ENCODE results near the gene GAS2L1. TPM values are rescaled to one million over a fixed set of nuclear protein-coding genes. Genes with fewer than 3 reads are reported as not detected.

GAS2L1 gene
- total and polyA plus RNA-seq, 2 of the 4 experiments (the other 2 are of a cell fraction): 1.4 to 15.6 TPM

DNA sequence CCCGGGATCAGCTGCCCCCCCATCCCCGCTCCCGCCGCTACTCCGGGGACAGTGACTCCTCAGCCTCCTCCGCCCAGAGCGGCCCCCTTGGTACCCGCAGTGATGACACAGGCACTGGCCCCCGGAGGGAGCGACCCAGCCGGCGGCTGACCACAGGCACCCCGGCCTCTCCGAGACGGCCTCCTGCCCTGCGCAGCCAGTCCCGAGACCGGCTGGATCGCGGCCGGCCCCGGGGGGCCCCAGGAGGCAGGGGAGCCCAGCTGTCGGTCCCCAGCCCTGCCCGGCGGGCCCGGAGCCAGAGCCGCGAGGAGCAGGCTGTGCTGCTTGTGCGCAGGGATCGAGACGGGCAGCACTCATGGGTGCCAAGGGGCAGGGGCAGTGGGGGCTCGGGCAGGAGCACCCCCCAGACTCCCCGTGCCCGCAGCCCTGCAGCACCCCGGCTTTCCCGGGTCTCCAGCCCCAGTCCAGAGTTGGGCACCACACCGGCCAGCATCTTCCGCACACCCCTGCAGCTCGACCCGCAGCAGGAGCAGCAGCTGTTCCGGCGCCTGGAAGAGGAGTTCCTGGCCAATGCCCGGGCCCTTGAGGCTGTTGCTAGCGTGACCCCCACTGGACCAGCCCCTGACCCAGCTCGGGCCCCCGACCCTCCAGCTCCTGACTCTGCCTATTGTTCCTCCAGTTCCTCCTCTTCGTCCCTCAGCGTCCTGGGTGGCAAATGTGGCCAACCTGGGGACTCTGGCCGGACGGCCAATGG lies 5.2 kb downstream of the GAS2L1 start:
- BruUV-seq (replicated peaks): no TSS peak
- Histone ChIP-seq H3K27me3 (ENCODE audit: control insufficient read depth, insufficient read depth, low read length) (peaks cover 34% of the 10 kb centered on the region), H4K8ac (ENCODE audit: low read depth in 2 of 2, low read length in 2 of 2) (no peak overlapping the region), H4K91ac (ENCODE audit: insufficient read depth, low read depth, low read length) (no peak overlapping the region), H3K14ac (replicated peaks; ENCODE audit: low read depth, low read length) (no peak overlapping the region), H3K9me1 (ENCODE audit: insufficient read depth, low read length) (peaks cover 5% of the 10 kb centered on the region; the same call in 1 of the 2 replicates), H3K23ac (ENCODE audit: low read depth, low read length) (no peak overlapping the region), H2BK120ac (ENCODE audit: low read depth, low read length) (no peak overlapping the region), H2AK5ac (ENCODE audit: low read depth, low read length) (peak overlapping the region; percentile 72; the same call in 1 of the 2 replicates), H3K18ac (ENCODE audit: low read depth, low read length) (no peak overlapping the region), H2AK9ac (replicated peaks; ENCODE audit: low read depth, low read length, poor library complexity) (peak overlapping the region; percentile 96), H3K27ac (ENCODE audit: insufficient read depth, low read length) (0 out of 2 replicates have a peak overlapping the region, but pooled peaks have one; percentile 33), H3K4me1 (ENCODE audit: control insufficient read depth, insufficient read depth, low read length) (peaks cover 15% of the 10 kb centered on the region), H2BK15ac (ENCODE audit: low read depth, low read length) (no peak overlapping the region), H2BK20ac (ENCODE audit: low read depth, low read length) (no peak overlapping the region), H4K5ac (ENCODE audit: low read depth, low read length) (no peak overlapping the region), H3K4ac (ENCODE audit: low read depth, low read length) (no peak overlapping the region), H3K4me2 (ENCODE audit: low read depth, low read length) (no peak overlapping the region; the same call in 1 of the 2 replicates), H3K9ac (ENCODE audit: low read depth, low read length) (no peak overlapping the region), H3K9me3 (ENCODE audit: control insufficient read depth, insufficient read depth, low read length) (no peaks in the 10 kb centered on the region), H3K4me3 (ENCODE audit: insufficient read depth, low read depth, low read length) (no peak overlapping the region), H3K36me3 (ENCODE audit: control insufficient read depth, insufficient read depth, low read length) (peaks cover 2% of the 10 kb centered on the region; the same call in 1 of the 2 replicates), H2BK5ac (ENCODE audit: low read depth, low read length, poor library complexity, severe bottlenecking) (no peak overlapping the region), H3K79me1 (ENCODE audit: low read depth in 1 of 2, low read length in 2 of 2) (peaks cover 8 to 42% of the 10 kb centered on the region in 2 experiments; a peak in 3 of 4 replicates), H4K20me1 (ENCODE audit: insufficient read depth, low read length) (peaks cover 34% of the 10 kb centered on the region), H3K56ac (ENCODE audit: extremely low read depth, insufficient read depth, low read length) (no peak overlapping the region), H2AFZ (replicated peaks; ENCODE audit: low read length, poor library complexity) (peak overlapping the region; percentile 87)
- DNase-seq: no peak
- no peak for ATAC-seq (ENCODE audit: low read depth)
- WGBS, 2 experiments (ENCODE audit: extremely low coverage in 2 of 2, insufficient read length in 1 of 2): 69% methylated on average over 39 of the region's 50 CpGs; no CpG with 5 or more reads in 1 of the 2 experiments
- ChIA-PET POLR2A (ENCODE audit: unreplicated experiment) (interaction anchor here (0.5 kb wide), 2 partner anchors 40 to 62 kb away, joined by 3 to 7 read pairs; no protein-coding TSS in a partner anchor), CTCF (no interaction called here)
- intact Hi-C loops (cut with micrococcal nuclease) (no loop called here), in situ Hi-C loops (cut with MboI; ENCODE audit: low sequenced_read_pairs) (no loop called here), dilution Hi-C loops (cut with HindIII; ENCODE audit: low sequenced_read_pairs, unreplicated experiment) (no loop called here)
- TF ChIP-seq, protein P1, sequence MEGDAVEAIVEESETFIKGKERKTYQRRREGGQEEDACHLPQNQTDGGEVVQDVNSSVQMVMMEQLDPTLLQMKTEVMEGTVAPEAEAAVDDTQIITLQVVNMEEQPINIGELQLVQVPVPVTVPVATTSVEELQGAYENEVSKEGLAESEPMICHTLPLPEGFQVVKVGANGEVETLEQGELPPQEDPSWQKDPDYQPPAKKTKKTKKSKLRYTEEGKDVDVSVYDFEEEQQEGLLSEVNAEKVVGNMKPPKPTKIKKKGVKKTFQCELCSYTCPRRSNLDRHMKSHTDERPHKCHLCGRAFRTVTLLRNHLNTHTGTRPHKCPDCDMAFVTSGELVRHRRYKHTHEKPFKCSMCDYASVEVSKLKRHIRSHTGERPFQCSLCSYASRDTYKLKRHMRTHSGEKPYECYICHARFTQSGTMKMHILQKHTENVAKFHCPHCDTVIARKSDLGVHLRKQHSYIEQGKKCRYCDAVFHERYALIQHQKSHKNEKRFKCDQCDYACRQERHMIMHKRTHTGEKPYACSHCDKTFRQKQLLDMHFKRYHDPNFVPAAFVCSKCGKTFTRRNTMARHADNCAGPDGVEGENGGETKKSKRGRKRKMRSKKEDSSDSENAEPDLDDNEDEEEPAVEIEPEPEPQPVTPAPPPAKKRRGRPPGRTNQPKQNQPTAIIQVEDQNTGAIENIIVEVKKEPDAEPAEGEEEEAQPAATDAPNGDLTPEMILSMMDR (conservative IDR thresholded peaks at IDR 0.05; ENCODE audit: low read depth, low read length): no peak
- TF ChIP-seq SMC3 (IDR thresholded peaks at IDR 0.05; ENCODE audit: low read depth, low read length) (no peak), POLR2A (IDR thresholded peaks at IDR 0.05; ENCODE audit: low read depth, low read length) (no peak), MAZ (IDR thresholded peaks at IDR 0.05; ENCODE audit: borderline replicate concordance, low read depth, low read length) (no peak), RCOR1 (IDR thresholded peaks at IDR 0.05; ENCODE audit: insufficient replicate concordance, low read length) (no peak), MXI1 (IDR thresholded peaks at IDR 0.05; ENCODE audit: borderline replicate concordance, low read depth, low read length) (no peak), FOS (IDR thresholded peaks at IDR 0.05; ENCODE audit: low read depth, low read length) (no peak), CEBPB (IDR thresholded peaks at IDR 0.05; ENCODE audit: low read depth, low read length) (no peak), MAFK (IDR thresholded peaks at IDR 0.05; ENCODE audit: low read depth, low read length) (no peak), NFE2L2 (IDR thresholded peaks at IDR 0.05; ENCODE audit: low read depth, low read length) (no peak), RAD21 (IDR thresholded peaks at IDR 0.05; ENCODE audit: low read length) (no peak), RFX5 (IDR thresholded peaks at IDR 0.05; ENCODE audit: low read depth, low read length) (no peak), CHD1 (IDR thresholded peaks at IDR 0.05; ENCODE audit: low read depth, low read length) (no peak)
- TF ChIP-seq, protein P2, sequence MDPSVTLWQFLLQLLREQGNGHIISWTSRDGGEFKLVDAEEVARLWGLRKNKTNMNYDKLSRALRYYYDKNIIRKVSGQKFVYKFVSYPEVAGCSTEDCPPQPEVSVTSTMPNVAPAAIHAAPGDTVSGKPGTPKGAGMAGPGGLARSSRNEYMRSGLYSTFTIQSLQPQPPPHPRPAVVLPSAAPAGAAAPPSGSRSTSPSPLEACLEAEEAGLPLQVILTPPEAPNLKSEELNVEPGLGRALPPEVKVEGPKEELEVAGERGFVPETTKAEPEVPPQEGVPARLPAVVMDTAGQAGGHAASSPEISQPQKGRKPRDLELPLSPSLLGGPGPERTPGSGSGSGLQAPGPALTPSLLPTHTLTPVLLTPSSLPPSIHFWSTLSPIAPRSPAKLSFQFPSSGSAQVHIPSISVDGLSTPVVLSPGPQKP (IDR thresholded peaks at IDR 0.05; ENCODE audit: borderline replicate concordance, low read depth, low read length): no peak
- TF ChIP-seq, protein P3, sequence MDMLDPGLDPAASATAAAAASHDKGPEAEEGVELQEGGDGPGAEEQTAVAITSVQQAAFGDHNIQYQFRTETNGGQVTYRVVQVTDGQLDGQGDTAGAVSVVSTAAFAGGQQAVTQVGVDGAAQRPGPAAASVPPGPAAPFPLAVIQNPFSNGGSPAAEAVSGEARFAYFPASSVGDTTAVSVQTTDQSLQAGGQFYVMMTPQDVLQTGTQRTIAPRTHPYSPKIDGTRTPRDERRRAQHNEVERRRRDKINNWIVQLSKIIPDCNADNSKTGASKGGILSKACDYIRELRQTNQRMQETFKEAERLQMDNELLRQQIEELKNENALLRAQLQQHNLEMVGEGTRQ (IDR thresholded peaks at IDR 0.05; ENCODE audit: low read depth, low read length): no peak

Measured in IMR-90 (cell line).